Sigmoid colon (tissue), 4 donors: ENCODE measurements around the gene ZFX.

ENCODE experiments used
- POLR2A ChIP-seq, 2 donors: fragments of 450-650 bp; IDR thresholded peaks; one replicate each; pipeline ENCODE4 v1.6.1; 2016; ENCODE audit warnings: antibody characterized with exemption in 2 of 2, mild to moderate bottlenecking in 2 of 2, moderate library complexity in 2 of 2
- POLR2AphosphoS5 ChIP-seq, 4 donors: sonication (generic); formaldehyde crosslinking; IDR thresholded peaks; one replicate each; pipeline ENCODE4 v1.6.1; 2017; ENCODE audit warnings: antibody characterized with exemption in 4 of 4
- TF ChIP-seq, protein P1 (sequence below), 4 experiments: fragments of 450-650 bp in 3 of 4; fragments of 200-600 bp in 1 of 4; IDR thresholded peaks; one replicate each; pipeline ENCODE4 v1.5.1; 2016 to 2019; ENCODE audit warnings: antibody characterized with exemption in 4 of 4, mild to moderate bottlenecking in 3 of 4, moderate library complexity in 2 of 4

DNA sequence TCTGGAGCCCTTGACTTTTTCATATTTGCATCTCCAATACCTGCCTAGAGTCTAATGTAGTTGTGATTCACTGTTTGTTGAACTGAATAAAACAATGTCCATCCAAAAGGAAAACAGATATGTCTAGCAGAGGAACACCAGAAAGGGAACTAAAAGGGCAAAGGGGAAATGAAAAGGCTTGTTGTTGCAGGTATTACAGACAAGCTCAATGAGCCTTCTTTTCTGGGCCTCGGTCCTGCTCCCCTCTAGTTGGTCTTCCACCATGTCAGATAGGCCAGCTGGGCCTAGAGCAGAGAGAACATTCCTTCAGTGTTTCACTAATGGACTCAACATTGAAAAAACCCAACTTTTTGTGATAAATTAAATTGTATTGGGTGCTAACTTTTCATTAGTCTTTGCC lies 55.4 kb downstream of the ZFX start:
- TF ChIP-seq, protein P1, sequence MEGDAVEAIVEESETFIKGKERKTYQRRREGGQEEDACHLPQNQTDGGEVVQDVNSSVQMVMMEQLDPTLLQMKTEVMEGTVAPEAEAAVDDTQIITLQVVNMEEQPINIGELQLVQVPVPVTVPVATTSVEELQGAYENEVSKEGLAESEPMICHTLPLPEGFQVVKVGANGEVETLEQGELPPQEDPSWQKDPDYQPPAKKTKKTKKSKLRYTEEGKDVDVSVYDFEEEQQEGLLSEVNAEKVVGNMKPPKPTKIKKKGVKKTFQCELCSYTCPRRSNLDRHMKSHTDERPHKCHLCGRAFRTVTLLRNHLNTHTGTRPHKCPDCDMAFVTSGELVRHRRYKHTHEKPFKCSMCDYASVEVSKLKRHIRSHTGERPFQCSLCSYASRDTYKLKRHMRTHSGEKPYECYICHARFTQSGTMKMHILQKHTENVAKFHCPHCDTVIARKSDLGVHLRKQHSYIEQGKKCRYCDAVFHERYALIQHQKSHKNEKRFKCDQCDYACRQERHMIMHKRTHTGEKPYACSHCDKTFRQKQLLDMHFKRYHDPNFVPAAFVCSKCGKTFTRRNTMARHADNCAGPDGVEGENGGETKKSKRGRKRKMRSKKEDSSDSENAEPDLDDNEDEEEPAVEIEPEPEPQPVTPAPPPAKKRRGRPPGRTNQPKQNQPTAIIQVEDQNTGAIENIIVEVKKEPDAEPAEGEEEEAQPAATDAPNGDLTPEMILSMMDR (IDR thresholded peaks at IDR 0.05), result no peak
- TF ChIP-seq POLR2AphosphoS5 (IDR thresholded peaks at IDR 0.05), result no peak
- TF ChIP-seq POLR2A (IDR thresholded peaks at IDR 0.05), result no peak
